GM19372 (cell line): ENCODE data around the gene TMEM247.

ENCODE experiments used
- ATAC-seq: cut with Tn5 transposase; IDR thresholded peaks from one replicate; pipeline ENCODE4 v1.9.1; 2021; ENCODE audit warnings: mild to moderate bottlenecking, low read depth, moderate library complexity; ENCODE audit not compliant: unreplicated experiment

The TMEM247 gene

DNA sequence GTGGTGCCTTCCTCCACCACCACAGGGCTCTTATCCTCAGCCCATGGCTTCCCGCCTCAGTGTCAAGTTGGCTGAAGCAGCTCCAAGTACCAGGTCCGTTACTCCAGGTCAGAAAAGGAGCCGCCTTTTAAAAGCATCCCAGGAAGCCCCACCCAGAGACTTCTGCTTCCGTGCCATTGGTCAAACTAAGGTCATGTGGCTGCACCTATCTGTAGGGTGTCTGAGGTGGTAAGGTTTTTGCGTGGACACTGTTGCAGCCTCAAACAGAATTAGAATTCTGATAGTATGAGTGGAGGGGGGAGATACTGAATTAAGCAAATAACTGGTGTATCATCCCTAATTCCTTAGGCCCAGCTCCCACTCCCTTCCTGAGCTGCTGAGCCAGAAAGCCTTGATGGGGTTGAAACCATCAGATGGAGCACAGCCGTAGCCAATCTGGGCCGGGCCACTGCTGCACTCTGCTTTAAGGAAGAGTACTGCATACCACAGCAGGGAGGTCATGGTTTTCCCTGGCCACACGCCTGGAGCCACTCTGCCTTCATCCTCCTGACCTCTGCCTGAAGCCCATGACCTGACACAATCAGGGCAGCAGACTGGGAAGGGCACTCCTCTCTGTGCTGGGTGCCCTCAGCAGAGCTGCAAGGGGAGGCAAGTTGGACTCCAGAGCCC lies 8.4 kb downstream of the TMEM247 start:
- no peak for ATAC-seq

DNA sequence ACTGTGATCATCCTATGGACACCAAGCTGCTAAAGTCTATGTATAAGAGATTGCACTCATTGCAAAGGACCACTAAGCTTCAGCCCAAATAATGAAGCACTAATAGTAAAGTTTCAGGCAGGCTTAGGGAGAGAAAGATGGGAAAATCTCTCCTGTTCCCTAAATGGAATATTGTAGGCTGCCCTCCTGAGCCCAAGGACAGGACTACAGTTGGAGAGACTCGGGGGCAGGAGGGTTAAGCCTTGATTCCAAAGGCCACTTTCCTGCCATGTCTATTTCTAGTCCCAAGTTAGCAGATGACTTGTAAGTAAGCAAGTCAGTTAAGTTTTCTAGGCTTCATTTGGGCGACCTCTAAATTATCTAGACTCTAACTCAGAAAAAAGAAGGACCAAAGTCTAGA lies 9.0 kb downstream of the TMEM247 start:
- ATAC-seq: no peak

DNA sequence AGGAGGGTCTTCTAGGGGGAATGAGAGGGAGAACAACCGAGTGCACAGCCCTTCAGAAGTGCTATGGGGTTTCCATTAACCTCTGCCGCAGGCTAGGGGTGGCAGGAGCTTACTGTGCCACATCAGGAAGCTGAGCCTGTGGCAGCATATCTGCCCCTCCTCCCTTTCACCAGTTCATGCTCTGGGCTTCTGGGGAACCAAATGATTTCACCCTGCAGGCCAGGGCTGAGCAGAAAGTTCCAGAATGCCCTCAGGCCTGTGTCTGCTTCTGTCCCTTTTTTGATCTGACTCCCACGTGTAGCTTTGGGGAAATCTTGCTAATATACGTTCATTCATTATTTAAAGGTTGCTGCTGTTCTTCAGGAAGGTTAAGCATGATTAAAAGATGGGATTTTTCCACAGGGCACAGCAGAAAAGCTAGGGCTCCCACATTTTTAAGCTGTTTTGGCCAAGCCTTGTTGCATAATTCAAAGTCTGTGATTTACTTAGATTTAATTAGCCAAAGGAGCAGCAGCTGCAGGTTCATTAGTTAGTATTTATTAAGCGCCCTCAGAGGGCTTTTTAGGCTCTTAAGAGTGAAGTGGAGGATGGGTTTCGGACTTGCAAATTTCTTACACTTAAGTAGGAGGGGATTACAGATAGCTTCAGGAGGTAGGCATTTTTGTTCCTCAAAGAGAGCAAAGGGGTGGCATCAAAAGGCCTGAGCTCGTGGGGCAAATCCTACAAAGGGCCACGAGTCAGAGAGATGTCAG lies 10.2 kb downstream of the TMEM247 start:
- ATAC-seq: no peak

DNA sequence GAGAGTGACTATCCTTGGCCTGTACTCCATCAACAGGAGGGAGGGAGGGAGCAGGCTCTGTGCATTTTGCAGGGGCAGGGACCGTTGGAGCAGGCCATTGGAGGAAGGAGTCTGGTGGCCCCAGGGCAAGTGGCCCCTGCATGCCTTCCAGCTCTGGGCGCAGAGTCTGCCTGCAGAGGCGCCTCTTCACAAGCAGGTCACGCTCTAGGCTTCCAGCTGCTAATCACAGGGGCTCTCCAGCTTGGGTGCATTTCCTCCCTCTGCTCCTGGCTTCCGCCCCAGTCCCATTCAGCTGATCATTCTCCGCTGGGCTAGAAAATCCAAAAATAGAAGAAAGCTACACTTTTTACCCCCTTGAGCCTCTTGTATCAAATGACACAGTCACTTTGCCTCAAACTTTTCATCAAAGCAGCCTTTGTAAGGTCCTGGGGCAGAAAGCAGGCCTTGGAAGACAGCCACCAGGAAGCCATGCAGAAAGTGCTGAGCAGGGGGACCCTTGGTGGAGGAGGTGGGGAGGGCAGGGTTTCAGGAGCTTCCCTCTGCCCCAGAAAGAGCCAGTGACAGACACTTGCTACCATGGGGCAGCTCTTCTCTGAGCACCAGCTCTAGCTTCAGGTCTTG lies 11.3 kb downstream of the TMEM247 start:
- no peak for ATAC-seq

DNA sequence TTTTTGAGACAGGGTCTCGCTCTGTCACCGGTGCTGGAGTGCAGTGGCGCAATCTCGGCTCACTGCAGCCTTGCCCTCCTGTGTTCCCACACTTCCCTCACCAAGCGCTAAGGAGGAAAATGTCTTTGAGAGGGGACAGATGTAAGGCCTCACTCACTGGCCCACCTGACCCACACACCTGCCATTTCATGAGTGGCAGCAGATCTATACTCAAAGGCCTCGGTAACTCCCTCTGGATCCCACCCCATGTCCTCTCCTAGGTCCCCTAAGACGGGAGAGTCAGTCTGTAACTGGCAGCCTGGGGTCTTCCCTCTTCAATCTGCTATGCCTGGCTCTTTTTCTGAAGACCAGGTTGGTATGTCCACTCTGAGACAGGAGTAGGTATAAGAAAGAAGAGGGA lies 12.9 kb downstream of the TMEM247 start:
- no peak for ATAC-seq

DNA sequence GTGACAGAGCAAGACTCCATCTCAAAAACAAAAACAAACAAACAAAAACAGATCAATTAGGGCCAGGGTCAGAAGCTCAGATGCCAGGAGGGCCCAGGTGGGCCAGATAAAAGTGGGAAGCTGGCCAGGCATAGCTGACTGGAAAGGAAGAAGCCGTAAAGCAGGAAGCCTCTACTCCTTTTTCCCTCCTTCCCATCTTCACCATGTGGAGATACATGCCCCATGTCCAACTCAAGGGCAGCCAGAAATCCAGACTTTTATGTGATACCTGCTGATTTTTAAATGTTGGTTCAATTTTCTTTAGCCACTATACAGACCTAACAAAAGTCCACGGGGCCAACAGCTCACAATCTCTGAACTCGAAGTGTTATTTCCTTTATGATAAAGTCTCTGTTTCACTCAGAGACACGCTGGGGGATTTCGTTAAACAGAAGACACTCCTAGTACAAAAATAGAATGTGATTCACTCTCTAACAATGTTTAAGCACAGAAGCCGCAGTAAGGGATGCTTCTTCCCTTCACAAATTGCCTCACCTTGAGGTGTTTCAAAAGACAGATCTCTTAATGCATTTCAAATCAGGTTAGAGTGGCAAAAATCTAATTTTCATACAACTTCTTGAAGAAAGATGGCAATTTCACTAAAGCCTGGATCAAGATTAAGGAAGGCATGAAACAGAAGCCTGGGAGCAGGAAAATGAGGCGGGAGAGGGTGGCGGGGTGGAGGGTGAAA lies 14.0 kb downstream of the TMEM247 start:
- ATAC-seq: peak; percentile 73

DNA sequence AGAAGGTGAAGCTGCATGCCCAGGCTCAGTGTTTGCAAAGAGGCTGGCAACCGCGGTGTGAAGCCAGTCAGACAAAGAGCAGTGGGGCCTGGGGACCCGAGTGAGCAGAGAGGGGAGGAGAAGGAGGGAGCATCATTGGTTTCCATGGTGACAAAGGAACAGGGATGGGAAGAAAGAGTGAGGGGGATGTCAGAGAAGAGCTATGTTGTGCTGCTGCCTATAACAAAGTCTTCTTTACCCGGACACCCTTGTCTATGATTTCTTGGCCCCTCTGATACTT lies 14.5 kb downstream of the TMEM247 start:
- ATAC-seq: no peak

DNA sequence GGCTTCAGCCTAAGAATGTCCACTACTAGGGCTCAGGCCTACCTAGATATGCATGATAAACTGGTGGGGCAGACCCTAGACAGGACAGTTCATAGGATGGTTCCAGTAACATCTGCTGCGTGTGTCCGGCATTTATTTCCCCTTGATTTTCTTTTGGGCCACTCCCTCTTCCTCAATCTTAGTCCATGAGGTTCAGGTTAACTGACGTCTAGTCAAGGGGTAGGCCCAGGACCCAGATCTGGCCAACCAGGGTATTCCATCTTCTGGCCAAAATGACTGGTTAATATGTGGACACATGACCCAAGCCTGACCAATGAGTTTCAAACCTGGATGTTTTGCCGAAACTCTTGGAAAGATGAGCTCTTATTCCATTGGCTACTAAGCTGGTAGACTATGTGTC lies 15.2 kb downstream of the TMEM247 start:
- no peak for ATAC-seq

DNA sequence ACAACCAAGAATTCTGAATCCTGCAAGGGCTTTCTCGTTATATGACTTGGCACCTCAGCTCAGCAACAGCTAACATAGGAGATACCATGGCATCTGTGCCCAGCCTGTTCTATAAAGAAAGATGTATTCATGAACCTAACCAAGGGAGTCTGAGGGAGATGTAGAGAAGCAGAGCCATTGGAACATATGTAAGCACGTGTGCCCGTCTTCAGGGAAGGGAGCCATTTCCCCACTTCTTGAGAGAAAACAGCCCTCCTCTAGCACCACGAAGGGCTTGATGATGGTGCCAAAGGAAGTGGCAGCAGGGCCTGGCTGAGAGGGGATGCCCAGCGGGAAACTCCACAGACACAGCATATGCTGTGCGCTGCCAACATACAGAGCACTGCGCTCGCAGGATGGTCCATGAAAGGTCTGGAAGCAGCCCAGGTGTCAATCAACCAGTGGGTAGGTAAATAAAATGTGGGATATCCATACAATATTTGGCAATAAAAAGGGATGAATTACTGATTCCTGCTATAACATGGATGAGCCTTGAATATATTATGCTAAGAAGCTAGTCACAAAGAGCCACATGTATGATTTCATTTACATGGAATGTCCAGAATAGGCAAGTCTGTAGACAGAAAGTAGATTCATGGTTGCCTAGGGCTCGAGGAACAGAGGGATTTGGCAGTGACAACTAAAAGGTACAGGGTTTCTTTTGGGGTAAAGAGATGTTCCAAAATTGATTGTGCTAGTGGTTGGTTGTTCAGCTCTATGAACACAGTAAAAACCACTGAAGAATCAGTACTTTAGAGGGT lies 16.1 kb downstream of the TMEM247 start:
- ATAC-seq: no peak

DNA sequence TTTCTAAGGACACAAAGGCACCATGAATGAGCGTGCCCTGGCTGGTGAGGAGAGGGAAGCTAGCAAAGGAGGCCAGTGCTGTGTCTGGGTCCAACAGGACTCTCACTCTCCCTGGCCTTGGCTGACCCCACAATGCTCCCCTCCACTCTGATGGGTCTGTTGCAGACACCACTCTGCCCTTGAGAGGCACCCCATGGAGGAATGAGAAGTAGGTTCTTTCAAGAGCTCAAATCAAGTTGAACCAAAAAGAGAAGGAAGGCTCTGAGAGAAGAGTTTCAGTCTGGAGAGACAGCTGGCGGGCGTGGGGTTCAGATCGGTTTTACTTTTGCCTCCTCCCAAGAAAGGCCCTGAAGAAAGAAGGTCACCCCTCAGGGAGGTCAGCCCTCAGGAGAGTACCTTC lies 18.4 kb downstream of the TMEM247 start:
- ATAC-seq: no peak

DNA sequence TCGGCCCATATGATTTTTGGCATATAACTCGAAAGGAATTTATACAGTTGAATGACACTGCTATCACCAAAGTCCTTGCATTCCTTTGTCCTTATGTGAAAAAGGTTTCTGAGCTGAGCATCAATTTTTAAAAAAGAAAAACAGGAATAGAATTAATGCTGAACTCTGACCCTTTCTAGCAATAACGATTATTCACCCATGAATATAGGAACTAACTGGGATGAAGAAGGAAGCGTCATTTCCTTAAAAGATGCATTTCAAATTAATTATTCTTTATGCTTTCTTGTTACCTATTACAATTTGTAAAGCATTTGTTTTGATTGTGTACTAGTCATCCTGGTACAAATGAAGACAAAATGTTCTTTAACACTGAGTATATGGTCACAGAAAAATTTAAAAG lies 19.3 kb downstream of the TMEM247 start:
- no peak for ATAC-seq

DNA sequence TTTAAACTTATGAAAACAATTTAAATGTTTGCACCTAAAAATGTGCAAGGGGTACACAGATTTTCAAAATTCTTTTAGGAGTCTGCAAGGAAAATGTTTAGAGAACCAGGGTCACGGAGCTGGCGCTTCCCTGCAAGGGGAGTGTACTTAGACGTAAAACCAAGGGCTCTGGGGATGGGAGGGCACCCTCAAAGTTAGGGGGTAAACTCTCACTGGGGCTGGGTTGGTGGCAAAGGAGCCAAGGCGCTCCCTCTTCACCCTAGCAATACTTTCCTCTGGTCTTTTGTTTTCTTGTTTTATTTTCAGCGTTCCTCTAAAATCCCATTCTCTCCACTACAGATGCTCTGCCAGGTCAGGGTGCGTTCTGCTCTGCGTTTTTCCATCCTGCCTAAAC lies 20.0 kb downstream of the TMEM247 start:
- no peak for ATAC-seq

DNA sequence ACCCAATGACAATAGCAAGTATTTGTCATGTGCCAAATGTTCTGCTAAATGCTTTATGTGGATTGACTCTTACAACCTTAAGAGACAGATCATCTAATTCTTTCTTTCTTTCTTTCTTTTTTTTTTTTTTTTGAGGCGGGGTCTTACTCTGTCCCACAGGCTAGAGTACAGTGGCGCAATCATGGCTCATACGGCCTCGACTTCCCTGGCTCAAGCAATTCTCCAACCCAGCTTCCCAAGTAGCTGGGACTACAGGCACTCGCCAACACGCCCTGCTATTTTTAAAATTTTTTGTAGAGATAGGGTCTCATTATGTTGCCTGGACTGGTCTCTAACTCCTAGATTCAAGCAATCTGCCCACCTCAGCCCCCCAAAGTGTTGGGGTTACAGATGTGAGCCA lies 21.4 kb downstream of the TMEM247 start:
- no peak for ATAC-seq

DNA sequence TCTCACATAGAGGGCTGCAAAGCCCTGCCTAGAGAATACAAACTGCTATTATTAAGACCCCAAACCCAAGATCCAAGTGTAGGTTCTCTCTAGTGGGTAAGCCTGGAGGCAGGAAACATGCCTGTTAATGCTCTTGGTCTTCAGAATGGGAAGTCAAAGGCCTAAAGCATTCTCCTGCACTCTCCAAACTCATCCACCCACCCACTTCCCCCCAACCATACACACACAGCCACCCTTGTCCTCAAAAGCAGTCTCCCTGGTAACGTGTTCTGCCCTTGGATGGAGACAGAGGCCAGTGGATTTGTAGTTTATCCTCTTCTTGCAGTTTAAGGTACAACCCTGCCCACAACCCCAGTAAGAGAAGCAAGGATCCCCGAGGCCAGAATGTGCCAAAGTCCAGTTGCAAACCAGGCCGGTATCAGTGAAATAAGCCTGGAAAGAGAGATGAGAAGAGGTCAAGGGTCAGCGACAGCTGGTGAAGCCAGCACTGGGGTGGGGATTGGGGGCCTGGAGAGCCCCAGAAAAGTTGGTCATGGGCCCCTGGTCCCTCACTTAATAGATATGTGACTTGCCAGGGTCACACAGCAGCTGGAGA lies 23.0 kb downstream of the TMEM247 start:
- no peak for ATAC-seq

DNA sequence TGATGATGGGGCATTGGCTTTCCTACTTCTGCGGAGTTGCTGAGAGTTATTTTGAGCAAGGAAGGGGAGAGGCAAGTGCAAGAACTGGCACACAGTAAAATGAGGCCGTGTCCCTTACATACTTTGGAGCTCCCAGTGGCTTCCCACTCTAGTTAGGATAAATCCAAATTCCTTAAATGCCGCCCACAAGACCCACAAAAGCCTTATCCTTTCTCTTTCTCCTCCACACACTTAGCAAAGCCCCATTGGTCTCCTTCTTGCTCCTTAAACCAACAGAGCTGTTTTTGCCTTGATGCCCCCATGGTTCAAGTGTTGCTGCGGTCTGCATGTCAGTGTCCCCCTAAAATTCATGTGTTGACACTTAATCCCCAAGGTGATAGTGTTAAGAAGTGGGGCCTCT lies 24.3 kb downstream of the TMEM247 start:
- no peak for ATAC-seq

DNA sequence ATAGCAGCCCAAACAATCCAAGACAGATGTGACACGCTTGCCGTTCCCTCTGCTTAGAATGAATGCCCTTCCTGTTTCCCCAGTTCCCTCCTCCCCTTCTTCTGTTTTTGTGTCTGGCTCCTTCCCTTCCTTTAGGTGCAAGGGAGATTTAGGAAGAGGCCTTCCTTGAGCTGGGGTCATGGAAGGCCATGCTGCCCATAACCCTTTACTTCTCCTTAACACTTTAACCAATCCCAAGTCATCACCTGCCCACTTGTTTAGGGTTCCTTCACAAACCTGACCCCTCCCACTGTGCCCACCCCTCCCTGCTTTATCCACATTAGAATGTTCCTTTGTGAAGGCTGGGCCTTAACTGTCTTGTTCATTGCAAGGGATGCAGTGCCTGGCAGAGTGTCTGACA lies 24.9 kb downstream of the TMEM247 start:
- no peak for ATAC-seq

DNA sequence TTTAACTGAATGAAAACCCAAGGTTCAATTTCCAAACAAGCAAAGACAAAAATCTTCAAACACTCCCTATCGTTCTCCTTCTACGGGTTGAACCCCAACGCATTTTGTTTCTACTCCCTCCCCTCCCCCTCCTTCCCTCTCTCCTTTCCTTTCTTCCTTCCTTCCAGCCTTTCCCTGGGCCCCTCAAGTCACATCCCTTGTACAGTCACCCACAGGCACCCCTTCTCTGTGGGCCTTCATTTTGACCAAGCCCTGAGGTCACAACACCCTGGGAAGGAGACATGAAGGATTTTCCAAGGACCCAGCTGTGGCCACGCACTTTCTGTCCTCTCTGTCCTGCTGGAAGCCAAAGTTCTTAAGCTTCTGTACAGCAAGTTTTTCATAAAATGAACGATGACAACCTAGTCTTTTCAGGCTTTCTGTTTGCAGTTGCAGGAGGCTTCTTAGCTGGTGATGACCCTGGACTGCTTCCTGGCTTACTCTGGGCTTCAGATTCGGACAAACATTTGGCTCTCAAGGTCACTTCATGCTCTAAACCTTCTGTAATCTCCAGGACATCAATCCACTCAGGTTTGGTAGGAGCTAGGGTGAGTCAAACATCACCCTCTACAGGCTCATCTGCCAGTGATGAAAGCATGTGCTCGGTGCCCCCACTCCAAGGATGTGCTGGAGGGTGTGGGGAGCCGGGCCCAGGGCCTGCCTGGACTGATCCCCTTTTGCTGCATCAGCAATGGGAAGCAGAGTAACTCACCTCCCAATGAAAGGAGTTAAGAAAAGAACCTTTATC lies 25.5 kb downstream of the TMEM247 start:
- no peak for ATAC-seq

DNA sequence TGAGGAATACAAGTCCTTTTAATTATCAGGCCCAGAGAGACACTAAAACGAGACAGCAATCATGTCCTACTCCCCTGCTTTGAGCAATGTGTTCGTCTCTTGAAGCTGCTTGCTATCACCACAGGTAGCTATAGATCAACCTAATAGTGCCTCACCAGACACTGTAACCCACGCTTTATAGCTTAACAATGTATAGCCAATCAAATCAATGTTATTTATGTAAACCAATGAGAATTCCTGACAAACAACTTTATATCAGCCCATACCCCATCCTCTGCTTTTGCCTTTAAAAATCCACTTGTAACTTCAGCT lies 26.1 kb downstream of the TMEM247 start:
- ATAC-seq: no peak

DNA sequence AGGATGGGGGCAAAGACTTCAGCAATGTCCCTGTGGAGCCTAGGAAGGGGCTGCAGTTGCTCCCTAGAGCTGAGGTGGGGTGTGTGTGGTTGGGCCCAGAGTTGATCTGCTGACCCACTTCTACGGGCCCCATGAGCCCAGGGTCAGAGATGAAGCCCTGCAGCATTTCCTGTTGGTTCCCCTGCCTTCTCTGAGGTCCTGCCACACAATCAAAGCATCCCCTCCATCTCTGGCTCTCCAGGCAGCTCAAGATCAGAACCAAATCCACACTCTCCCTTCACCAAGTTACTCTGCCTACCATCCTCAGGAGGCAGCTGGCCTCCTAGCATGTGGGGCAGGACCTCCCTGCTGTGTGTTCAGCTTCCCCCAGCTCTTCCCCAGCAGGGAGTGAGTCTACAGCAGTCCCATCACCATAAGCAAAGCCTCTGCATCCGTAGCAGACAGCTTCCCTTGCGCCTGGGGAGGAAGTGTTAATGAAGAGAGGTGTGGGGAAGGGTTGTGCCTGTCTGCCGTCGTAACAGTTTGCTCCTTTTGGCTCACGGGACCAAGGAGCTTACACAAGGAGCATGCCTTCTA lies 26.9 kb downstream of the TMEM247 start:
- ATAC-seq: no peak
